ENCODE measurements around the gene RSPH9.
"Not testable (repeated sequence)": the region's sequence is repeated elsewhere in the genome, so short reads cannot be mapped to it uniquely, and the experiment has no call there.

The RSPH9 gene

DNA sequence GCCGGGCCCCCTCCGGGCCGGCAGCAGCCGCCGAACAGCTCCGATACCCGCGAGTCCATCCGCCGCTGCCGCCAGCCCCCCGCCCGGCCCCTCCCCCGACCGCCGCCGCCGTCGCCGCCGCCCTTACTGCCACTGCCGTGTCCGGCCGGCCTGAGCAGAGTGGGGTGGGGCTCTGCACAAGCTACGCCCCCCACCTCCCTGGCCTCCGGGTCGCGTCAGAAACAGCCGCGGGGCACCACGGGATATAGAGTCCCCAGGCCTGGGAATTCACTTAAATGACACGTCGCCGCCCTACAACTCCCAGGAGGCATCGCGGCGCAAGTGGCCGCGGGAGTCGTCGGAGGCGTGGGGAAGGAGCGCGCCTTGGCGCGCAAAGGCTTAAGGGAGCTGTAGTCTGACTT is 15.7 kb upstream of the RSPH9 start, which contains the start of gene GTPBP2:
Gene GTPBP2 (minus strand): TSS at position 161 of the 401 bp plus-strand sequence. CDS start 102 bp downstream, at position 59.
- peak; percentile 97 for DNase-seq (ENCODE audit: low spot score)

DNA sequence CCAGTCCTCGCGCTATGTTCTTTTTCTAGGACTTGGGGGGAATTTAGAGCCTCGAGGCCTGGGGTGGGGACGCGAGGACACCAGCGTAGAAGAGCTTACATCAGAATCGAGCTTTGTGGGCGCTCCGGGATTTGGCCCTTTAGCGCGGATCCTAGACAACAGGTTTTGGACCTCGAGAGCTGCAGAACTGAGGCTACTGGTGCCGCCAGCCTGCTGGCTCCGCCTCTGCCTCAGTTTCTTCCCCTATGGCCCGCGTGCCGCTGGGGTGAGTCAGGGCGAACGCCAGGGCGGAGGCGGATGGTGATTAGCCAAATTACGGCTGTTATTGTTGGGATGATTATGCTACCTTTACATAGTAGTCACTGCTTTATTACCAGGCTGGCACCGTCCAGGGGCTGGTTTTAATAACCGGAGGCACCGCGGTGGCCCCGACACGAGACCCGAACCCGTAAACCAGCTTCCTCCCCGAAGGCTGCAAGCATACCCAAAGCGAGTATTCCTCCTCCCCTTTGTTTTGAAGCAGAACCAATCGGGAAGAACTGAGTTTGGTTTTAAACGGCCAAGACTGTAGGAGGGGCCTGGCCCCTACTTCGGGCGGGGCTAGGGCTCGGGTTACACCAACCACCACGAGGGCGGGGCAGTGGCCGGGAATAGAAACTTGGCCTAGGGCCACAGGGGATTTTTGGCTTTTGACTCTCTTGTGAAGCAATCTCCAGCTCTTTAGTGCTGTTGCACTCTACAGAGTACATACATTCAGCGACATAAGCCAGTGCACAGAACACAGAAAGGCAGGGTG is 15.1 kb upstream of the RSPH9 start:
- peak; percentile 97 for DNase-seq (ENCODE audit: low spot score)

DNA sequence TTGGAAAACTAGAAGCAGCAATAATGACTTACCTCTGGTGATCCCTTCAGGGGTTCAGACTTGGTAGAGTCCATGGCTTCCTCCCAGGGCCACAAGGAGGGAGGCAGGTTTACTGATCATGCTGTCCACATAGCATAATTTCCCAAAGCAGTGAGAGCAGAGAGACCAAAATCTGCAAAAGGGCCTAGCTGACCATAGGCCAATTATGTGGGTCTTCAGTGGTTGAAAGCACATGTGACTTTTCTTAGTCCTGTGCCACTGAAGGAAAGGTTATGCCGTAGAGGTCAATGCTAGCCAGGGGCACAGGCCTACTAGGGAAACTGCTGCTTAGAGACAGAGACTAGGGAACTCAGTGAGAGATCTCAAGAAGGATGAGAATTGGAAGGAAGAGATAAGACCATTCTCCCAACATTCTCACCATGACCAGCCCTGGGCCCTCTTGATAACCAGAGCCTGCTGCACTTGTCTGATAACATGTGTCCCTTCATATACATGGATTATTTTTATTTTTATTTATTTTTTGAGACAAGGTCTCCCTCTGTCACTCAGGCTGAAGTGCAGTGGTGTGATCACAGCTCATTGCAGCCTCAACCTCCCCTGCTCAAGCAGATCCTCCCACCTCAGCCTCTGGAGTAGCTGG is 13.7 kb upstream of the RSPH9 start:
- peak; percentile 93 for DNase-seq (ENCODE audit: low spot score)

DNA sequence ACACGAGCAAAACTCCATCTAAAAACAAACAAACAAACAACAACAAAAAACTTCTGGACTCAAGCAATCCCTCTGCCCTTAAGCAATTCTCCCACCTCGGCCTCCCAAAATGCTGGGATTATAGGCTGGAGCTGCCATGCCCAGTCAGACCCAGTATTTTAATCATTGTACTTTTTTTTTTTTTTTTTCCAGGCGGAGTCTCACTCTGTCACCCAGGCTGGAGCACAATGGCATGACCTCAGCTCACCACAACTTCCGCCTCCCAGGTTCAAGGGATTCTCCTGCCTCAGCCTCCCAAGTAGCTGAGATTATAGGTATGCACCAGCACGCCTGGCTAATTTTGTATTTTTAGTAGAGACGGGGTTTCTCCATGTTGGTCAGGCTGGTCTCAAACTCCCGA is 11.8 kb upstream of the RSPH9 start:
- DNase-seq (ENCODE audit: low spot score), result not testable (repeated sequence)

DNA sequence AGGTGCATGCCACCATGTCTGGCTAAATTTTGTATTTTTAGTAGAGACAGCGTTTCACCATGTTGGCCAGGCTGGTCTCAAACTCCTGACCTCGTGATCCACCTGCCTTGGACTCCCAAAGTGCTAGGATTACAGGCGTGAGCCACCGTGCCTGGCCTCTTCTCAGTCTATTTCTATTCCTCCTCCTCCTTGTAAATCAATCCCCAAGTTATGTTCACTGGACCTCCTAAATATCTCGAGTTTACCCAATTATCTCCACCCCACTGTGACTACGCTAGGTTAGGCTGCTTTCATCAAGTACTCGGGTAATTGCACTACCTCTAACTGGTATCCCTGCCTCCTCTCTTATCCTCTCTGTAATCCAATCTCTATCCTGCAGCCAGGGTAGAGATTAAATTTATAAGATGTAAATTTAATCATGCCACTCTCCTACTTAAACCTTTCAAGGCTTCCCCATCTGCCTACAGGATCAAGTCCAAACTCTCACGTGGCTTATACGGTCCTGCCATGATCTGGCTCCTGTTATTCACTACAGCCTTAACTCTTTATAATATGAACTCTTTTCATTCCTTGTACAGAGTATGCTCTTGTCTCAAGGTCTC is 10.0 kb upstream of the RSPH9 start:
- DNase-seq (ENCODE audit: low spot score), result no peak

DNA sequence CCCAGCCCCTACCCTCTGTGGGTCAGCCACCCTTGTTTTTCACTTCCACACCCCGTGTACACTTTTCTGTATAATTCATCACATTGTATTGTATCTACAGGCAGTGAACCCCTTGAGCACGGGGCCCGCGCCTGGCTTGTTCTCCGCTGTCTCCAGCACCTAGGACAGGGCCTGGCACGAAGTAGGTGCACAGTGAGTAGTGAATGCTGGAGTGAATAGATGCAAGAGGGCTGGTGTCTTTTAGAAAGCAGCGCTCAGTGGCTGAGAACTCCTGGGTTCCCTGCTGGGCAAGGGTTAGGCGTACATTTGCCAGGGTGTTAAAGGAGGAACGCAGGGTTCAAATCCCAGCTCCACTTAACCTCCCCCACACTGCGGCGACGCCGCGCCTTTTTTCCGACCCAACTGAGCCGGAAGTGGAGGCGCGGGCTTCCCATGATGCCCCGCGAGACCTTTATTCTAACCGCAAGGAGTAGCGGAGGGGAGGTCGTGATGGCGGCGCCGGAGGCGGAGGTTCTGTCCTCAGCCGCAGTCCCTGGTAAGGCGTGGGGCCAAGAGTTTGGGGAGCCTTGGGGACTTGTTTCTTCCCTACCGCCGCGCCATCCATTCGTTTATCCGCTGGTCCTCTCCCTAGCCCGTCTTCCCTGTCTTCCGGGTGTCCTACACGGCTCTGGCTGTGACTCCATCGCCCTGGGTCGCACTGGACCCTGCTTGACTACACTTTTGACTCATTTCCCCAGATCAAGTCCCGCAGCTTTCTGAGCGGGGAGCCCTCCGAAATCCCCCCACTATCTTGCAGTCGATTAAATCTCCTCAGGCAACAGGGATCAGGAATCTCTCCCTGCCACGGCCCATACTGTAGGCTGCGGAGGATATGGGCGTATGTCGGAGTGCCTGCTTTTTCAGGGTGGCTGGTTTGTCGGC is 9.2 kb upstream of the RSPH9 start, which contains the start of gene MAD2L1BP:
Gene MAD2L1BP (plus strand): TSS at position 454 of the 921 bp plus-strand sequence. CDS start 36 bp downstream, at position 490.
- DNase-seq (ENCODE audit: low spot score), result peak; percentile 80

DNA sequence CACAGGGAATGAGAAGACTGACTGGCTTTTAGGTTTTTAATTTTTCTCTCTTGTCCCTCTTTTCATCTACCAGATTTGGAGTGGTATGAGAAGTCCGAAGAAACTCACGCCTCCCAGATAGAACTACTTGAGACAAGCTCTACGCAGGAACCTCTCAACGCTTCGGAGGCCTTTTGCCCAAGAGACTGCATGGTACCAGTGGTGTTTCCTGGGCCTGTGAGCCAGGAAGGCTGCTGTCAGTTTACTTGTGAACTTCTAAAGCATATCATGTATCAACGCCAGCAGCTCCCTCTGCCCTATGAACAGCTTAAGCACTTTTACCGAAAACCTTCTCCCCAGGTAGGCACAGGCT is 8.6 kb upstream of the RSPH9 start:
- no peak for DNase-seq (ENCODE audit: low spot score)

DNA sequence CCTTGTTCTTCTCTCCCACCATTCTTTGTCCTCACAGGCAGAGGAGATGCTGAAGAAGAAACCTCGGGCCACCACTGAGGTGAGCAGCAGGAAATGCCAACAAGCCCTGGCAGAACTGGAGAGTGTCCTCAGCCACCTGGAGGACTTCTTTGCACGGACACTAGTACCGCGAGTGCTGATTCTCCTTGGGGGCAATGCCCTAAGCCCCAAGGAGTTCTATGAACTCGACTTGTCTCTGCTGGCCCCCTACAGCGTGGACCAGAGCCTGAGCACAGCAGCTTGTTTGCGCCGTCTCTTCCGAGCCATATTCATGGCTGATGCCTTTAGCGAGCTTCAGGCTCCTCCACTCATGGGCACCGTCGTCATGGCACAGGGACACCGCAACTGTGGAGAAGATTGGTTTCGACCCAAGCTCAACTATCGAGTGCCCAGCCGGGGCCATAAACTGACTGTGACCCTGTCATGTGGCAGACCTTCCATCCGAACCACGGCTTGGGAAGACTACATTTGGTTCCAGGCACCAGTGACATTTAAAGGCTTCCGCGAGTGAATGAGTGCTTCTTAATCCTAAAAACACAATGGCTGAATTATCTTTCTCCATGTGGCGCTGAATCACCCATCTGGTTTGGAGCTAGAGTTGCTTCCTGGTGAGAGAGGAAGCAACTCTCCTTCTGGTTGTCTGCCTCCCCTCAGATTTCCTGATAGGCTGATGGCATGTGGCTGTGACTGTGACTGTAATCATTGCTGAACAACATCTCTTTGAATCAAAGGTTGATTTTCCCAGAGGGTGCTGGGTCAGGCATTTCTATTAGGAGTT is 4.6 kb upstream of the RSPH9 start:
- DNase-seq (ENCODE audit: low spot score), result no peak

DNA sequence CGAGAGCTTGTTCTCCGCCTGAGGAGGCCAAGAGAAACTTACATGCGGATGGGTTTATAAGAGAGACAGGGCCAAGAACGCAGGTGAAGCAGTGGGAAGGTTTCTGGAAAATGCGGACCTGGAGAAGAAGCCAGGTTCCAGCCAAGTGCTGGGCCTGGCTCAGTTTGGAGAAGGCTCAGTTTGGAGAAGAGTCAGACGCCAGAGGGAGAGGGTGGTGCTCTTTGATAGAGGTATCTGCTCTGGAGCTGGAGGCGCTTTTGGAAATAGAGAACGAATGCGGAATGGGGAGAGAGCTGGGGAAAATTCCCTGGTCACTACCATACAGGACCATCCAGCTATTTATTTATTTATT is 753 bp downstream of the RSPH9 start:
- DNase-seq (ENCODE audit: low spot score), result no peak

DNA sequence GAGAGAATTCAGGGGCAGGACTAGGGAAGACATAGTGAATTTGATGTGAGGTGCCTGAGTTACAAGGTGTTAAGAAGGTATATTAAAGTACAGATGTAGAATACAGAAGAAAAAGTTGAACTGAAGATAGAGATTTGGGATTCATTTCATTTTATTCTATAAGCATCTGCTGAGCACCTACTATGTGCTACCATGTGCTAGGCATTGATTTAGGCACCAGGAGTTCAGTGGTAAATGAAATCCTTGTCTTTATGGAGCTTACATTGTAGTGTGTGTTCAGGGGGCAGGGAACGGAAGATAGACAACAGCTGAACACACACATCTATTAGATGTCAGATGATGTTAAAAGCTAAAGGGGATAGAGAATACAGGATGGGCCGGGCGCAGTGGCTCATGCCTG is 2.8 kb downstream of the RSPH9 start:
- DNase-seq (ENCODE audit: low spot score), result no peak

DNA sequence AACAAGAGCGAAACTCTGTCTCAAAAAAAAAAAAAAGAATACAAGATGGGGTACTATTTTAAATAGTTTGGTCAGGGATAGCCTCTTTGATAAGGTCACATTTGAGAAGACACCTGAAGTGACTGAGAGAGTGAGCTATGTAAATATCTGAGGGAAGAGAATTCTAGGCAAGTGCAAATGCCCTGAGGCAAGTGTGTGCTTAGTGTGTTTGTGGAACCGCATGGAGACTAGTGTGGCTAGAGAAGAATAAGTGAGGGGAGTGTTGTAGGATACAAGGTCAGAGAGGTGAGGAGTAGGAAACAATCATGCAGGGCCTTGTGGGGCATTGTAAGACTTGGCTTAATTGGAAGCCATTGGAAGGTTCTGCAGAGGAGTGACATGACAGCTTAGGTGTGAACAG is 3.4 kb downstream of the RSPH9 start:
- no peak for DNase-seq (ENCODE audit: low spot score)

DNA sequence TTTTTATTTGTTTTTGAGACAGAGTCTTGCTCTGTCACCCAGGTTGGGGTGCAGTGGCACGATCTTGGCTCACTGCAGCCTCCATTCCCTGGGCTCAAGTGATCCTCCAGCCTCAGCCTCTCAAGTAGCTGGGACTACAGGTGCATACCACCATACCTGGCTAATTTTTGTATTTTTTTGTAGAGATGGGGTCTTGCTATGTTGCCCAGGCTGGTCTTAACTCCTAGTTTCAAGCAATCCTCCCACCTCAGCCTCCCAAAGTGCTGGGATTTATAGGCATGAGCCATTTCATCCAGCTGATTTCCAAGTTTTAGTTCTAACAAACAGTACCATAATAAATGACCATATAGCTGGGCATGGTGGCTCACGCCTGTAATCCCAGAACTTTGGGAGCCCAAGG is 8.0 kb downstream of the RSPH9 start:
- DNase-seq (ENCODE audit: low spot score), result not testable (repeated sequence)

DNA sequence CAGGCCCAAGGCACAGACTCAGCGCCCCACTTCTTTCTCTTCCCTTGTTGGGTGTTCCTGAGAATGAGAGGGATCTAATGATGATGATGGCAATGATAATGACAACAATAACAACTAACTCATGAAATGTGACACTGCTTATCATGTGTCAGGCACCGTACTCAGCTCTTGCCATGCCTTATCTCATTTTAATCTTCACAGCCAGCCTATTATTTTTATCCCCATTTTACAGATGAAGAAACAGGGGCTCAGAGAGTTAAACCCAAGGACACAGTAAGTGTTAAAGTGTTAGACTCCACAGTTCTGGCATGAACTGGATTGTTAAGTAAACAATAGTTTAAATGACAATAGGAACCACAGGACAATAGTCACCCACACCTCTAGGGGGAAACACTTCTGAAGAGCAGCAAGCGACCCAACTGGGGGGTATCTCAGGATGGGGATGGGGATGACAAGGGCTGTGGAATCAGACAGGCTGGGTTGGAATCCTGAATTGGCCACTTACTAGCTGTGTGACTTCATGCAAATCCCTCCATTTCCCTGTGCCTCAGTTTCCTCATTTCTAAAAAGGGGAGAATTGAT is 12.5 kb downstream of the RSPH9 start:
- DNase-seq (ENCODE audit: low spot score), result no peak

DNA sequence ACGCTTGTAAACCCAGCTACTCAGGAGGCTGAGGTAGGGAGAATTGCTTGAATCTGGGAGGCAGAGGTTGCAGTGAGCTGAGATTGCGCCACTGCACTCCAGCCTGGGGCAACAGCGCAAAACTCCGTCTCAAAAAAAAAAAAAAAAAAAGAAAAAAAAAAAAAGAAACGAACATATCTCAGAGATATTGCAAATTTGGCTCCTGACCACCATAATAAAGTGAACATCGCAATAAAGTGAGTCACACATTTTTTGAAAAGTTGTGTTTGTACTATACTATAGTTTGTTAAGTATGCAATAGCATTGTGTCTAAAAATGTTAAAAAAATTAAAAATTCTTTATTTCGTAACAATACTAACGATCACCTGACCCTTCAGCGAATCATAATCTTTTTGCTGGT is 13.3 kb downstream of the RSPH9 start:
- DNase-seq (ENCODE audit: low spot score), result no peak

DNA sequence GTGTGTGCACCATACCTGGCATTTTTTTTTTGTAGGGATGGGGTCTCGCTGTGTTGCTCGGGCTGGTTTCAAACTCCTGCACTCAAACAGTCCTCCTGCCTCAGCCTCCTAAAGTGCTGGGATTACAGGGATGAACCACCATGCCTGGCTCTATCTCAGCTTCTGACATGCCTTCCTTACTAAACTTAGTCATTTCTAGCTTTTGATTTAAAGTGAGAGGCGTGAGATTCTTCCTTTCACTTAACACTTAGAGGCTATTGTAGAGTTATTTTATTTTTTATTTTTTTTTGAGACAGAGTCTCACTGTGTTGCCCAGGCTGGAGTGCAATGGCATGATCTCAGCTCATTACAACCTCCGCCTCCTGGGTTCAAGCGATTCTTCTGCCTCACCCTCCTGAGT is 18.1 kb downstream of the RSPH9 start:
- not testable (repeated sequence) for DNase-seq (ENCODE audit: low spot score)

DNA sequence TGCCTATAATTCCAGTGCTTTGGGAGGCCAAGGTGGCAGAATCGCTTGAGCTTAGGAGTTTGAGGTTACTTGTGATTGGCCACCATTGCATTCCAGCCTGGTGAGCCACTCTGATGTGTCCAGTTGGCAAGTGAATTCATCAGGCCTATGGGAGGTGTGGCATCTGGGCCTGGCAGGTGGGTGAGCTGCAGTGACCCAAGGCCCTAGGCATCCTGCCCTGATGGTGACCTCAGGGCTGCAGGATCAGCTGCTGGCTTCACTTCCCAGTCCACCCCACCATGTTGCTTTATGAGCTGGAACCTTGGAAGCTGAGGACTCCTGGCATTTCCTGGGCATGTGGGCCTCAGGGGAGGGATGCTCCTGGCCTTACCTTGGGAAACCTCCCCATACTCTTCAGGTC is 20.5 kb downstream of the RSPH9 start:
- DNase-seq (ENCODE audit: low spot score), result no peak

DNA sequence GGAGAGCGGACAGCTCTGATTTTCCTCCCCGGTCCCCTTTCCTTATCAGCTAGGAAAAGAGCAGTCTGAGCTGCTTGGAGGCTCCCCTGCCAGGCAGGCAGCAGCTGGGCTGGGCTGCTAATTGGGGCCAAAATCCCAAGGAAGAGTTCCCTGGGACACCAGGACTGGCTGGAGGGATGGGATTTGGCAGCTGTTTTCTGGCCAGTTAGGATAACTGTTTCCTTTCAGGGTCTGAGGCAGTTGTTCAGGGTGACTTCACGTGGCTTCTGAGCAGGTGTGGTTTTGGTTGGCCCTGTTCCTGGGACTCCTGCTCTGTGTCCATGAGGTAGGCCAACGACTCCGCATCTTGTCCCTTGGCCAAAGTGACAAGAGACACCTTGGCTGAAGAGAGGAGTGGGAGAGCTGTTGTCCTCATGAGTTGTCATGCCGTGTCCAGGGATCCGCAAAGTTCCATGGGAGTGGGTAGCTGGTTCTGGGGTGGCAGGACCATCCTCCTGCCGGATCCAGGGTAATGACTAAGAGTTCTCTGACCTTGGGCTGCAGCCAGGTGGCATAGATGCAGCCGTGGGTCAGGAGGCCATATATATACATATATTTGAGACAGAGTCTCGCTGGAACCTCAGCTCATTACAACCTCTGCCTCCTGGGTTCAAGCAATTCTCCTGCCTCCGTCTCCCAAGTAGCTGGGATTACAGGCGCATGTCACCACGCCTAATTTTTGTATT is 21.5 kb downstream of the RSPH9 start:
- no peak for DNase-seq (ENCODE audit: low spot score)

DNA sequence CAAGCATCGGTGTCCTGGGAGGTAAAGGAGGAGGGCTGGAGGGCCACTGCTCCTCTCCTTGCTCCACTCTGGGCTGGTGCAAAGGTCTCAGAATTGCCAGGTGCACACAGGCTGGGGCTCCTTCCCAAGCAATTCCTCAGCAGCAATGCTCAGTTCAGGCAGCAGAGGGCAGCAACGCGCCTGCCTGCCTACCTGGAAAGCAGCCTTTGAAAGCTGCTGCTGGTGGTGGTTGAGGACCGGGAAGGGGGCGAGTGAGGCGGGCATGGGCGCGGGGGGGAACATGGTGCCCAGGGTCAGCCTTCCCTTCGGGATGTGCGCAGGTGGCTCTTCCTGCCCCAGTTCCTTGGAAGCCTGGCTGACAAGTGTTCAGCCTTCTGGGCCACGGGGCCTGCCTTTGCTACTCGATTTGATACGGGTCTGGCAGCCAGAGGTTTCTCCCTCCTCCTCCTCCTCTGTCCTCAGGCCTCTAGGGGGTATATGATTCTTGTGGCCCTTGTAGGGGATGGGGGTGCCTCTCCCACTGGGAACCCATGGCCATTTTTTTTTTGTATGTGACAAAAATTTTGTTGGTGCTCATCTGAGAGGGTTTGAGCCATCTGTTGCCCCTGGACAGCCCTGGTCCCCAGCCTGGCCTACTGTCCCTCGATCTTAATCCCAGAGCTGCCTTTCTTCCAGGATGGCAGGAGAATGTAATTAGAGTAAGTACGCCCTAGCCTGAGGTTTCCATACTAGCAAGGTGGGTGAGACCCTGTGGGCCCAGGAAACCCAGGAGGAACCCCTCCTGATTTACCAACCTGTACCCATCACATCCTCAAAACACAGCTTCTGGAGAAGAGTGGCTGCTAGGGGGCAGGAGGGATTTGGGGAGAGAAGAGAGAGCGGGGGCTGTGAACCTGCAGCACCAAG is 22.7 kb downstream of the RSPH9 start:
- DNase-seq (ENCODE audit: low spot score), result peak; percentile 83

Measured in hematopoietic multipotent progenitor cell treated with erythropoietin and hydrocortisone succinate and interleukin-3 and kit ligand, for 15 days (in vitro differentiated cells).